KMS-11 (cell line): ENCODE data around the gene LRRC8A.

Experiments
- H2AFZ ChIP-seq: fragments of 200-600 bp; sonication (generic); 2 replicates; pipeline ENCODE4 v1.6.1; 2016; ENCODE audit warnings: antibody characterized with exemption, mixed run types, low read depth
- H3K27ac ChIP-seq: fragments of 200-600 bp; sonication (generic); 2 replicates; pipeline ENCODE4 v1.6.1; 2016; ENCODE audit warnings: mild to moderate bottlenecking, mixed run types
- H3K27me3 ChIP-seq: fragments of 200-600 bp; sonication (generic); 2 replicates; pipeline ENCODE4 v1.6.1; 2017; ENCODE audit warnings: mild to moderate bottlenecking, low read depth, mixed run types, moderate library complexity; ENCODE audit not compliant: insufficient read depth
- H3K36me3 ChIP-seq: fragments of 200-600 bp; sonication (generic); 2 replicates; pipeline ENCODE4 v1.6.1; 2017; ENCODE audit warnings: mild to moderate bottlenecking, mixed run types; ENCODE audit not compliant: insufficient read depth
- H3K4me1 ChIP-seq: fragments of 200-600 bp; sonication (generic); 2 replicates; pipeline ENCODE4 v1.6.1; 2016; ENCODE audit warnings: mild to moderate bottlenecking, low read depth, mixed run types; ENCODE audit not compliant: poor library complexity, severe bottlenecking
- H3K4me2 ChIP-seq: fragments of 200-600 bp; sonication (generic); 2 replicates; pipeline ENCODE4 v1.7.0; 2016; ENCODE audit warnings: mild to moderate bottlenecking, mixed run types
- H3K4me3 ChIP-seq: fragments of 200-600 bp; sonication (generic); IDR thresholded peaks from 2 replicates; pipeline ENCODE4 v1.6.1; 2017; ENCODE audit warnings: low read depth, low read length, mixed read lengths; ENCODE audit not compliant: insufficient read depth
- H3K79me2 ChIP-seq: fragments of 200-600 bp; sonication (generic); 2 replicates; pipeline ENCODE4 v1.6.1; 2016; ENCODE audit warnings: low read depth, mixed run types; ENCODE audit not compliant: insufficient read depth
- H3K9ac ChIP-seq: fragments of 200-600 bp; sonication (generic); 2 replicates; pipeline ENCODE4 v1.6.1; 2016; ENCODE audit warnings: mild to moderate bottlenecking, mixed run types
- H4K20me1 ChIP-seq: fragments of 200-600 bp; sonication (generic); 2 replicates; pipeline ENCODE4 v1.6.1; 2016; ENCODE audit warnings: mild to moderate bottlenecking, mixed run types; ENCODE audit not compliant: insufficient read depth
- CTCF ChIP-seq: fragments of 200-600 bp; sonication (generic); conservative IDR thresholded peaks from 2 replicates; pipeline ENCODE4 v1.6.1; 2017; ENCODE audit warnings: low read depth, mild to moderate bottlenecking, antibody characterized with exemption, low read length, moderate library complexity, mixed read lengths

Gene LRRC8A

GRCh38 chr9:128884164-128884563 lies 2.2 kb downstream of the LRRC8A start:
- Histone ChIP-seq H3K9ac (no peak overlapping the region), H3K27ac (no peak overlapping the region), H3K4me3 (no peak overlapping the region), H3K27me3 (no peaks in the 10 kb centered on the region), H2AFZ (no peak overlapping the region), H4K20me1 (no peaks in the 10 kb centered on the region), H3K4me1 (peaks cover 10% of the 10 kb centered on the region), H3K79me2 (peaks cover 27% of the 10 kb centered on the region; the same call in 1 of the 2 replicates), H3K36me3 (no peaks in the 10 kb centered on the region), H3K4me2 (no peak overlapping the region; the same call in 1 of the 2 replicates)
- no peak for TF ChIP-seq CTCF

- no peak overlapping the region for H3K4me3 ChIP-seq
- TF ChIP-seq CTCF = no peak
- no peak overlapping the region for H3K9ac ChIP-seq
- H4K20me1 ChIP-seq = no peaks in the 10 kb centered on the region
- no peaks in the 10 kb centered on the region for H3K27me3 ChIP-seq
- no peaks in the 10 kb centered on the region for H3K36me3 ChIP-seq
- H3K4me1 ChIP-seq = peaks cover 10% of the 10 kb centered on the region
- H3K27ac ChIP-seq = no peak overlapping the region
- peaks cover 27% of the 10 kb centered on the region; the same call in 1 of the 2 replicates for H3K79me2 ChIP-seq
- H2AFZ ChIP-seq = no peak overlapping the region
- H3K4me2 ChIP-seq = no peak overlapping the region
These were observed 3.4 kb downstream of the LRRC8A start for GRCh38 chr9:128885376-128885775.

- H3K27ac ChIP-seq = no peak overlapping the region
- H4K20me1 ChIP-seq = no peaks in the 10 kb centered on the region
- TF ChIP-seq CTCF = no peak
- H3K27me3 ChIP-seq = no peaks in the 10 kb centered on the region
- no peak overlapping the region for H3K4me2 ChIP-seq
- H2AFZ ChIP-seq = no peak overlapping the region
- peaks cover 27% of the 10 kb centered on the region; the same call in 1 of the 2 replicates for H3K79me2 ChIP-seq
- no peak overlapping the region for H3K4me3 ChIP-seq
- no peaks in the 10 kb centered on the region for H3K36me3 ChIP-seq
- no peak overlapping the region for H3K9ac ChIP-seq
- peaks cover 10% of the 10 kb centered on the region for H3K4me1 ChIP-seq
These were observed 3.9 kb downstream of the LRRC8A start for GRCh38 chr9:128885798-128886197.

- H3K4me2 ChIP-seq = no peak overlapping the region
- H3K36me3 ChIP-seq = no peaks in the 10 kb centered on the region
- no peak overlapping the region for H3K27ac ChIP-seq
- peaks cover 27% of the 10 kb centered on the region; the same call in 1 of the 2 replicates for H3K79me2 ChIP-seq
- no peaks in the 10 kb centered on the region for H3K27me3 ChIP-seq
- H3K9ac ChIP-seq = no peak overlapping the region
- no peak overlapping the region for H2AFZ ChIP-seq
- H3K4me3 ChIP-seq = no peak overlapping the region
- no peaks in the 10 kb centered on the region for H4K20me1 ChIP-seq
- peaks cover 10% of the 10 kb centered on the region for H3K4me1 ChIP-seq
- TF ChIP-seq CTCF = no peak
These were observed 4.4 kb downstream of the LRRC8A start for GRCh38 chr9:128886211-128886891.
